Skeletal muscle satellite cell (primary cell): ENCODE results near the gene SGO2. TPM values are rescaled to one million over a fixed set of nuclear protein-coding genes. Genes with fewer than 3 reads are reported as not detected.

ENCODE experiments used
- H3K27me3 ChIP-seq: 2 replicates; pipeline ENCODE4 v1.7.0; 2013; ENCODE audit warnings: low read length; ENCODE audit not compliant: control insufficient read depth, insufficient read depth
- H3K36me3 ChIP-seq: 2 replicates; pipeline ENCODE4 v1.7.0; 2013; ENCODE audit warnings: mild to moderate bottlenecking, control low read depth, low read length; ENCODE audit not compliant: insufficient read depth
- H3K4me1 ChIP-seq: 2 replicates; pipeline ENCODE4 v1.7.0; 2013; ENCODE audit warnings: low read length; ENCODE audit not compliant: control insufficient read depth, insufficient read depth
- H3K4me2 ChIP-seq: 2 replicates; pipeline ENCODE4 v1.7.0; 2013; ENCODE audit warnings: mild to moderate bottlenecking, low read length
- H3K4me3 ChIP-seq: 2 replicates; pipeline ENCODE4 v1.7.0; 2013; ENCODE audit warnings: low read length
- H3K9ac ChIP-seq: 2 replicates; pipeline ENCODE4 v1.7.0; 2013; ENCODE audit warnings: mild to moderate bottlenecking, low read depth, low read length, moderate library complexity
- H3K9me3 ChIP-seq: replicated peaks from 2 replicates; pipeline ENCODE4 v1.7.0; 2013; ENCODE audit warnings: mild to moderate bottlenecking, control low read depth, low read length
- total RNA-seq: library from RNA; depleted of rRNA; stranded (reverse); fragments of >200 nt; gene quantifications from 2 replicates; pipeline ENCODE4 v1.2.3, GENCODE V29; 2012; rRNA removed

The SGO2 gene, protein sequence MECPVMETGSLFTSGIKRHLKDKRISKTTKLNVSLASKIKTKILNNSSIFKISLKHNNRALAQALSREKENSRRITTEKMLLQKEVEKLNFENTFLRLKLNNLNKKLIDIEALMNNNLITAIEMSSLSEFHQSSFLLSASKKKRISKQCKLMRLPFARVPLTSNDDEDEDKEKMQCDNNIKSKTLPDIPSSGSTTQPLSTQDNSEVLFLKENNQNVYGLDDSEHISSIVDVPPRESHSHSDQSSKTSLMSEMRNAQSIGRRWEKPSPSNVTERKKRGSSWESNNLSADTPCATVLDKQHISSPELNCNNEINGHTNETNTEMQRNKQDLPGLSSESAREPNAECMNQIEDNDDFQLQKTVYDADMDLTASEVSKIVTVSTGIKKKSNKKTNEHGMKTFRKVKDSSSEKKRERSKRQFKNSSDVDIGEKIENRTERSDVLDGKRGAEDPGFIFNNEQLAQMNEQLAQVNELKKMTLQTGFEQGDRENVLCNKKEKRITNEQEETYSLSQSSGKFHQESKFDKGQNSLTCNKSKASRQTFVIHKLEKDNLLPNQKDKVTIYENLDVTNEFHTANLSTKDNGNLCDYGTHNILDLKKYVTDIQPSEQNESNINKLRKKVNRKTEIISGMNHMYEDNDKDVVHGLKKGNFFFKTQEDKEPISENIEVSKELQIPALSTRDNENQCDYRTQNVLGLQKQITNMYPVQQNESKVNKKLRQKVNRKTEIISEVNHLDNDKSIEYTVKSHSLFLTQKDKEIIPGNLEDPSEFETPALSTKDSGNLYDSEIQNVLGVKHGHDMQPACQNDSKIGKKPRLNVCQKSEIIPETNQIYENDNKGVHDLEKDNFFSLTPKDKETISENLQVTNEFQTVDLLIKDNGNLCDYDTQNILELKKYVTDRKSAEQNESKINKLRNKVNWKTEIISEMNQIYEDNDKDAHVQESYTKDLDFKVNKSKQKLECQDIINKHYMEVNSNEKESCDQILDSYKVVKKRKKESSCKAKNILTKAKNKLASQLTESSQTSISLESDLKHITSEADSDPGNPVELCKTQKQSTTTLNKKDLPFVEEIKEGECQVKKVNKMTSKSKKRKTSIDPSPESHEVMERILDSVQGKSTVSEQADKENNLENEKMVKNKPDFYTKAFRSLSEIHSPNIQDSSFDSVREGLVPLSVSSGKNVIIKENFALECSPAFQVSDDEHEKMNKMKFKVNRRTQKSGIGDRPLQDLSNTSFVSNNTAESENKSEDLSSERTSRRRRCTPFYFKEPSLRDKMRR
- 10.4 and 13.1 TPM in 2 replicates for total RNA-seq

DNA sequence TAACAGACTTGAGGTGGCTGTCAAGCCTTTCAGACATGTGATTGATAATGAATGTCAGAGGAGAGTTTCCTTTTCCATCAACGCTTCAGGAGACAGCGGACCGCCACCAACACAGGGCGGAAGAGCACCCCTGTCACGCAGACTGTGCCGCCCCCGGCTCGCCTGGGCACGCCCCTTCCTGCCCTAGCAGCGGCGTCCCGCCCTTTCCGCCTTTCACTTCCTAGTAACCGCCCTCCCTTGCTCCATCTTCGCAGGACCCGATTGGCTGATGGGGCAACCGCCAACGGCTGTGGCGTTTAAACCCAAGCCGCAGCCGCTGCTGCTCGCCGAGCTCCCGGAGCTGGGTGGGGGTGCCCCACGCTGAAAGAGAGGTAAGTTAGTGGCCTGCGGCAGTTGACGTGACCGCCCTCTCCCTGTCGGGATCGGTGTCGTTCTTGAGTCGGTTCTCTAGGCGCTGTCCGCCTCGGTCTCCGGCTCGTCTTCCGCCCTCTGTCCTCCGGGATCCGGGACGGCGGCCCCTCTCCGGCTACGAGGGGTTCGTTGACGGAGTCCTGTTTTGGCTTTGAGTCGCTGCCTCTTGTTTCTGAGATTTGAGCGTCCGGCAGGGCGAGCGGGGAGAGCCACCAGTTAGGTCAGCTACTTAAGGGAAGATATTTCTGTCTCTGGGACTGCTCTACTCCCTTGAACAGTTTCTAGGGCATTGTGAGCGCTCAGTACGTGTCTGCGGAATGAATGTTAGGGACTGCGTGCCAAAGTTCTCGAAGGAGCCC, at the start of gene SGO2:
Gene SGO2 (plus strand): TSS at position 326 of the 770 bp plus-strand sequence. CDS start 6,769 bp downstream, outside the sequence.
- peak within 1 kb of the TSS; percentile 93 for H3K4me3 ChIP-seq
- H3K4me2 ChIP-seq, result peak within 1 kb of the TSS; percentile 90
- no peaks in the 10 kb centered on the region for H3K36me3 ChIP-seq
- H3K27me3 ChIP-seq, result peaks cover 5% of the 10 kb centered on the region
- no peaks in the 10 kb centered on the region for H3K9me3 ChIP-seq
- peaks cover 27% of the 10 kb centered on the region for H3K4me1 ChIP-seq
- H3K9ac ChIP-seq, result peak within 1 kb of the TSS; percentile 86

- peak overlapping the region; percentile 3 for H3K9ac ChIP-seq
- peak overlapping the region; percentile 10 for H3K4me2 ChIP-seq
- no peaks in the 10 kb centered on the region for H3K27me3 ChIP-seq
- peaks cover 46% of the 10 kb centered on the region for H3K4me1 ChIP-seq
- no peaks in the 10 kb centered on the region for H3K9me3 ChIP-seq
- H3K36me3 ChIP-seq, result peaks cover 49% of the 10 kb centered on the region
- no peak overlapping the region for H3K4me3 ChIP-seq
Measured at GRCh38 chr2:200476836-200477235, 49.2 kb upstream of the SGO2 start.

GRCh38 chr2:200477667-200478131, 48.3 kb upstream of the SGO2 start:
- no peak overlapping the region for H3K4me2 ChIP-seq
- no peaks in the 10 kb centered on the region for H3K27me3 ChIP-seq
- H3K9me3 ChIP-seq, result no peaks in the 10 kb centered on the region
- no peak overlapping the region for H3K9ac ChIP-seq
- H3K36me3 ChIP-seq, result peaks cover 41% of the 10 kb centered on the region
- H3K4me1 ChIP-seq, result peaks cover 46% of the 10 kb centered on the region
- no peak overlapping the region for H3K4me3 ChIP-seq

DNA sequence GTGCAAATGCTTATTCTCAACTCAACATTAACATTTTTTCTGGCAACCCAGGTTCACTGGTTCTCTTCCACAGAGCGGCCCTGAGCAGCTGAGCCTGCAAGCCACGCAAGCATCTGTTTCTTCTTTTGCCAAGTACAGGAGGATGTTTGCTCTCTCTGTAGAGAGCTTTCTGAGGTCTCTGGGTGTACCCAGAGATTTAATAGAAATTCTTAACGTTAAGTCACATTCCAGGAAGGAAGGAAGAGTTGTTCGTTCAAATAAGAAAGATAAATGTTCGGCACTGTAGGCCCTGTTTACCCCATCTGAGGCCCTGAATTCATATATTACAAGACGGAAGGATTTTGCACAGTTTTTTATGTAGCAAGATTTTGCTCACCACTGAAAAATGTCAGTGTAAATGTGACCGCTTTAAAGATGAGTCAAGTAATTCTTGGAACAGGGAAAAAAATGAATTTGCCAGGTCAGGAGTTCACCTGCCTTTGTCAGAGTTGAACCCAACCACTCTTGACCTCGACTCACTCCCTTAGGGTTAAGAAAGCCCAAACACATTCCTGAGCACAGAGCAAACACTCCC, 46.2 kb upstream of the SGO2 start:
- Histone ChIP-seq H3K36me3 (peaks cover 34% of the 10 kb centered on the region), H3K27me3 (no peaks in the 10 kb centered on the region), H3K9ac (peak overlapping the region; percentile 24), H3K4me3 (peak overlapping the region; percentile 0), H3K4me2 (peak overlapping the region; percentile 30), H3K4me1 (peaks cover 46% of the 10 kb centered on the region), H3K9me3 (no peaks in the 10 kb centered on the region)

GRCh38 chr2:200482194-200482593, 43.8 kb upstream of the SGO2 start:
- no peak overlapping the region for H3K4me3 ChIP-seq
- no peaks in the 10 kb centered on the region for H3K27me3 ChIP-seq
- no peak overlapping the region for H3K4me2 ChIP-seq

GRCh38 chr2:200483729-200484198, 42.2 kb upstream of the SGO2 start:
- Histone ChIP-seq H3K36me3 (peaks cover 9% of the 10 kb centered on the region), H3K9ac (no peak overlapping the region), H3K4me2 (no peak overlapping the region), H3K9me3 (no peaks in the 10 kb centered on the region), H3K4me1 (peaks cover 32% of the 10 kb centered on the region), H3K4me3 (no peak overlapping the region), H3K27me3 (no peaks in the 10 kb centered on the region)

More at GRCh38 chr2:200482194-200482593, 43.8 kb upstream of the SGO2 start:
- H3K4me1 ChIP-seq, result peaks cover 46% of the 10 kb centered on the region
- peaks cover 21% of the 10 kb centered on the region for H3K36me3 ChIP-seq
- no peak overlapping the region for H3K9ac ChIP-seq
- no peaks in the 10 kb centered on the region for H3K9me3 ChIP-seq

DNA sequence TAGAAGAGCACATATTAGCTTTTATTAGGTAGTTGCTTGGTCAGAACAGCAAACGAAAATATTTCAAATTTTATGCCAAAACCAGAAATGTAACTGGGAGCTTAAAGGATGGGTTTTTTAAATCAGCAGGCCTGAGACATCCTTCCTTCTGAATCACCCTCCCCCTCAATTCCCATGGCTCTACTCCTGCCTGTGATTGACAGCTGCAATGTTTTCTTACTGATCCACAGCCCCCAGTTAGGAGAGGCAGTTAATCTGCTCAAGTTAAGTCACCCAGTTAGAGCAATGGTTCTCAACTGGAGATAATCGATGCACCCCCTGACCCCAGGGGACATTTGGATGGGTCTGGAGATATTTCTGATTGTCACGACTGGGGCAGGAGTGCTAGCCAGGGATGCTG, 41.1 kb upstream of the SGO2 start:
- Histone ChIP-seq H3K27me3 (no peaks in the 10 kb centered on the region), H3K4me2 (no peak overlapping the region), H3K4me1 (peaks cover 22% of the 10 kb centered on the region), H3K4me3 (no peak overlapping the region), H3K9ac (no peak overlapping the region), H3K36me3 (peaks cover 6% of the 10 kb centered on the region), H3K9me3 (no peaks in the 10 kb centered on the region)

GRCh38 chr2:200486529-200486928, 39.5 kb upstream of the SGO2 start:
- Histone ChIP-seq H3K9ac (no peak overlapping the region), H3K4me3 (no peak overlapping the region), H3K27me3 (no peaks in the 10 kb centered on the region), H3K9me3 (no peaks in the 10 kb centered on the region), H3K36me3 (peaks cover 15% of the 10 kb centered on the region), H3K4me2 (no peak overlapping the region), H3K4me1 (peaks cover 9% of the 10 kb centered on the region)

- Histone ChIP-seq H3K27me3 (no peaks in the 10 kb centered on the region), H3K9ac (no peak overlapping the region), H3K9me3 (no peaks in the 10 kb centered on the region), H3K36me3 (peaks cover 29% of the 10 kb centered on the region), H3K4me3 (no peak overlapping the region), H3K4me1 (peaks cover 9% of the 10 kb centered on the region), H3K4me2 (no peak overlapping the region)
Measured at GRCh38 chr2:200488169-200488568, 37.8 kb upstream of the SGO2 start.

DNA sequence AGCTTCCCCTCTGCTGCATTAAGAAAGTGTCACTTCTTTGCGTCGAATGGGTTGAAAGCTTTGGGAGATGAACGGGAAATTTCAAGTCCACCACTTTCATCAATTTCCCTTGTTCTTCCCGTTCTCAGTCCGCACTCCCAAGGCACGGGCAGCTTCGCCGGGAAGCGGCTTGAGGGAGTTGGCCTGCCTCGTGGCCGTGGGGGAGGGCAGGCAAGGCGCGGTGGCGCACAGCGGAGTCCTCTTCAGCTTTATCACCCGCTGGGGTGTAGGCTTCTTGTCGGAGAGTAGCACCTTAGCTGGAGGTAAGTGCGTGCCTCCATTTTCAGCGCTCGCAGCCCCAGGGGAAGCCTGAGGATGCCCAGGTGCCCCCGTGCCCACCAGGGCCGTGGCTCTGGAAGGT, 36.0 kb upstream of the SGO2 start:
- H3K9me3 ChIP-seq, result no peaks in the 10 kb centered on the region
- H3K9ac ChIP-seq, result no peak overlapping the region
- H3K36me3 ChIP-seq, result peaks cover 36% of the 10 kb centered on the region
- no peaks in the 10 kb centered on the region for H3K27me3 ChIP-seq
- no peak overlapping the region for H3K4me2 ChIP-seq
- H3K4me3 ChIP-seq, result no peak overlapping the region
- H3K4me1 ChIP-seq, result peaks cover 9% of the 10 kb centered on the region
